HEK293T (cell line): Measurements from ENCODE around the gene ARX.

Experiments
- CTCF ChIA-PET: fragments of 350-600 bp; formaldehyde crosslinking; extraction: SDS; loops from one replicate; lab custom pipeline; 2021; ENCODE audit warnings: antibody characterized with exemption, inconsistent platforms; lab: Yijun Ruan, JAX
- POLR2A ChIA-PET: fragments of 350-600 bp; formaldehyde crosslinking; extraction: SDS; loops from one replicate; lab custom pipeline; 2020; ENCODE audit warnings: antibody characterized with exemption, inconsistent platforms; lab: Yijun Ruan, JAX
- DNase-seq: peaks from one replicate; pipeline ENCODE4 v3.0.0; 2012; ENCODE audit warnings: mixed read lengths; ENCODE audit errors: extremely low spot score
- ARNT ChIP-seq: fragments of 450-650 bp; IDR thresholded peaks from 2 replicates; pipeline ENCODE4 v1.6.1; 2017; ENCODE audit warnings: mild to moderate bottlenecking
- BHLHE40 ChIP-seq: fragments of 450-650 bp; IDR thresholded peaks from 2 replicates; pipeline ENCODE4 v1.6.1; 2016; ENCODE audit warnings: mild to moderate bottlenecking, moderate library complexity, borderline replicate concordance
- CTBP1 ChIP-seq: fragments of 450-650 bp; IDR thresholded peaks from 2 replicates; pipeline ENCODE4 v1.6.1; 2016; ENCODE audit warnings: borderline replicate concordance
- ELF4 ChIP-seq: fragments of 450-650 bp; IDR thresholded peaks from 2 replicates; pipeline ENCODE4 v1.6.1; 2017; ENCODE audit warnings: antibody characterized with exemption
- FOXA1 ChIP-seq: fragments of 450-650 bp; IDR thresholded peaks from 2 replicates; pipeline ENCODE4 v1.6.1; 2016; ENCODE audit warnings: mild to moderate bottlenecking
- FOXK2 ChIP-seq: fragments of 450-650 bp; IDR thresholded peaks from 2 replicates; pipeline ENCODE4 v1.6.1; 2016; ENCODE audit warnings: mild to moderate bottlenecking
- FOXM1 ChIP-seq: fragments of 450-650 bp; IDR thresholded peaks from 2 replicates; pipeline ENCODE4 v1.6.1; 2017; ENCODE audit warnings: mild to moderate bottlenecking, borderline replicate concordance
- HDGF ChIP-seq: fragments of 450-650 bp; IDR thresholded peaks from 2 replicates; pipeline ENCODE4 v1.6.1; 2017; ENCODE audit warnings: antibody characterized with exemption, borderline replicate concordance
- L3MBTL2 ChIP-seq: fragments of 450-650 bp; conservative IDR thresholded peaks from 2 replicates; pipeline ENCODE4 v1.6.1; 2016; ENCODE audit warnings: mild to moderate bottlenecking
- LEF1 ChIP-seq: fragments of 450-650 bp; IDR thresholded peaks from 2 replicates; pipeline ENCODE4 v1.6.1; 2017; ENCODE audit warnings: mild to moderate bottlenecking, borderline replicate concordance
- NFRKB ChIP-seq: fragments of 450-650 bp; IDR thresholded peaks from 2 replicates; pipeline ENCODE4 v1.6.1; 2016; ENCODE audit warnings: mild to moderate bottlenecking, moderate library complexity
- SP1 ChIP-seq: fragments of 450-650 bp; IDR thresholded peaks from 2 replicates; pipeline ENCODE4 v1.6.1; 2017
- SUZ12 ChIP-seq: fragments of 450-650 bp; IDR thresholded peaks from 2 replicates; pipeline ENCODE4 v1.6.1; 2016; ENCODE audit warnings: mild to moderate bottlenecking
- TARDBP ChIP-seq: fragments of 450-650 bp; IDR thresholded peaks from 2 replicates; pipeline ENCODE4 v1.6.1; 2016
- ZNF384 ChIP-seq: fragments of 450-650 bp; IDR thresholded peaks from 2 replicates; pipeline ENCODE4 v1.6.1; 2016
- TF ChIP-seq, protein P1 (sequence below): fragments of 450-650 bp; IDR thresholded peaks from 2 replicates; pipeline ENCODE4 v1.6.1; 2016

ARX gene

DNA sequence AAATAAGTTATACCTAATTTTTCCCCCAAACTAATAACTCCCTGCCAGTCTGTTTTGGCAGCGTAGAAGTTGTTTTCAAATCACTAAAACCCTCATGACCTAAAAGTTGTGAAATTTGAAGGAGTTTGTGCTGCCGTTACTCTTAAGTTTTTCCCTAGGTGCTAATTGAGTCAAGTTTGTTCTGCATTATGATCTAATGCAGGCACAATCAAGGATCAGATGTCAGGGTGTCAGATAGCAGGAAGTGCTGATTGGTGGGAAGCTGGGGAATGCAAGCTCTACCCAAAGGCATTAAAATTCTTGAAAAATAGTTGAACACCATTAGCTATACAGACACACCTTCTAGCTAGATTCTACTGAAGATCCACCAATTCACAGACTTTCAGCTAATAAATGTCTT, 51.9 kb downstream of the ARX start:
- CTCF ChIA-PET: no interaction called here
- TF ChIP-seq ELF4 (no peak), LEF1 (no peak), L3MBTL2 (no peak), ARNT (no peak), BHLHE40 (no peak), ZNF384 (no peak)
- POLR2A ChIA-PET: no interaction called here
- DNase-seq: no peak

DNA sequence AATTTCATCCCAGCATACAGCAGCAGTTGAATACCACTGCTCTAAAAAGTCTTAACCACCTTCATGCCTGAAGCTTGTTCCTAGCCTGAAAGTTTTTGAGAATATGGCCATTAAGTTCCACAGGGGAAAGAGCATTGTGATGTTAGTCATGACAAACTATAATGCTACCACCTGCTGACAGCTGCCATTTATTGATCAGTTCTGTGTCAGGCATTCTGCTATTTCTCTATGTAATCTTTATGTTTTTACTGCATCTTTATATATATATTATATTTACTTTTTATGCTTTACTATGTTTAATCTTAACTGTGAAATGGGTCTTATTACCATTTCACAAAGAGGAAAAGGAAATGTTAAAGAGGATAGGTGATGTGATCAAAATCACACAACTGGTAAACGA, 54.0 kb downstream of the ARX start:
- DNase-seq: no peak
- CTCF ChIA-PET: no interaction called here
- POLR2A ChIA-PET: interaction anchor here (0.7 kb wide), 1 partner anchor 22 kb away, joined by 3 read pairs; no protein-coding TSS in a partner anchor
- no peak for TF ChIP-seq SP1
- TF ChIP-seq FOXA1: no peak
- no peak for TF ChIP-seq FOXM1
- no peak for TF ChIP-seq NFRKB
- TF ChIP-seq FOXK2: no peak
- no peak for TF ChIP-seq ARNT
- TF ChIP-seq ZNF384: no peak
- TF ChIP-seq LEF1: no peak
- TF ChIP-seq L3MBTL2: no peak
- TF ChIP-seq, protein P1, sequence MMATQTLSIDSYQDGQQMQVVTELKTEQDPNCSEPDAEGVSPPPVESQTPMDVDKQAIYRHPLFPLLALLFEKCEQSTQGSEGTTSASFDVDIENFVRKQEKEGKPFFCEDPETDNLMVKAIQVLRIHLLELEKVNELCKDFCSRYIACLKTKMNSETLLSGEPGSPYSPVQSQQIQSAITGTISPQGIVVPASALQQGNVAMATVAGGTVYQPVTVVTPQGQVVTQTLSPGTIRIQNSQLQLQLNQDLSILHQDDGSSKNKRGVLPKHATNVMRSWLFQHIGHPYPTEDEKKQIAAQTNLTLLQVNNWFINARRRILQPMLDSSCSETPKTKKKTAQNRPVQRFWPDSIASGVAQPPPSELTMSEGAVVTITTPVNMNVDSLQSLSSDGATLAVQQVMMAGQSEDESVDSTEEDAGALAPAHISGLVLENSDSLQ: no peak
- TF ChIP-seq SUZ12: no peak
- TF ChIP-seq BHLHE40: no peak
- TF ChIP-seq ELF4: no peak

DNA sequence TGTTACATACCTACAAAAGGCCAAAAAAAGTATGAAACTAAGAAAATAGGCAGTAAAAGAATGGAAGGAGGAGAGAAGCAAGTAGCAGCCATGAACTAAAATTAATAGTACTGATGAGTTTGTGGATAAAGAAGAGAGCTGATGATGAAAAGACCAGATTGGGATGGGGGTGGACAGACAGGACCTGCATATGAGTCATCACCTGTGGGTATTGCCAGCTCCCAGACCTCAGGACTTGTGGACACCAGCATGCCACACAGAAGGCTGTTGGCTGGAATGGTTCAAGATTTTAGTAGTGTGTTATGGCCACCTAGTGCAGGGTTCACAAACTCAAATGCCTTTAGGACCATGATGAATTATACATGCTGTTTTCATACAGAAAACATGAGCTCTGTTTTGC, 58.9 kb downstream of the ARX start:
- no peak for TF ChIP-seq FOXA1
- no peak for TF ChIP-seq ZNF384
- TF ChIP-seq SUZ12: no peak
- TF ChIP-seq, protein P1: no peak
- TF ChIP-seq LEF1: no peak
- TF ChIP-seq CTBP1: no peak
- TF ChIP-seq BHLHE40: no peak
- no peak for TF ChIP-seq NFRKB
- no peak for TF ChIP-seq L3MBTL2
- ChIA-PET CTCF (no interaction called here), POLR2A (no interaction called here)
- DNase-seq: no peak

DNA sequence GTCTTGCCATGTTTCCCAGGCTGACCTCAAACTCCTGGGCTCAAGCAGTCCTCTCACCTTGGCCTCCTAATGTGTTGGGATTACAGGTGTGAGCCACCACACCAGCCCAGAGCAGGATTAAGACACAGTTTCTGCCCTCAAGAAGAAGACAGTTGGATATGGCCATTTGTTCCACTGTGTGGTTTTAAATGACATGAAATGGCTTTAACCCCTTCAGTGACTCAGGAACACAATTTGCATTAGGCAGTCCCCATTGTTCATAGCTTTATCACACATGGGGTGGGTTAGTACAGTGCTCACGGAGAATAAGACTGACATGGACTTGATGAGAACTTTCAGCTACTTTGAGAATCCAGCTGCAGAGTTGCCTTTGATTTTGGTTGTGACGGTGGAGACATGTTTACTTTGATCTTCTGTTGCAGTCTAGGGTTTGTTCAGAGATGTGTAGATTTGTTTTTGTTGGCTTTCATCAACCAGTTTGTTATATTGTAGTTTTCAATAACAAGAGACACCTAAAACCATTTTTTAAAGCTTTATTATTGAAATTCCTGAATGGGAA, 60.3 kb downstream of the ARX start:
- no peak for TF ChIP-seq ELF4
- TF ChIP-seq SUZ12: no peak
- TF ChIP-seq CTBP1: no peak
- no peak for TF ChIP-seq NFRKB
- no peak for TF ChIP-seq FOXA1
- TF ChIP-seq ZNF384: no peak
- TF ChIP-seq L3MBTL2: no peak
- no peak for TF ChIP-seq FOXM1
- TF ChIP-seq ARNT: no peak
- no peak for TF ChIP-seq FOXK2
- TF ChIP-seq, protein P1: no peak
- TF ChIP-seq BHLHE40: no peak
- no peak for TF ChIP-seq LEF1
- TF ChIP-seq HDGF: no peak
- ChIA-PET POLR2A (no interaction called here), CTCF (no interaction called here)
- DNase-seq: no peak

DNA sequence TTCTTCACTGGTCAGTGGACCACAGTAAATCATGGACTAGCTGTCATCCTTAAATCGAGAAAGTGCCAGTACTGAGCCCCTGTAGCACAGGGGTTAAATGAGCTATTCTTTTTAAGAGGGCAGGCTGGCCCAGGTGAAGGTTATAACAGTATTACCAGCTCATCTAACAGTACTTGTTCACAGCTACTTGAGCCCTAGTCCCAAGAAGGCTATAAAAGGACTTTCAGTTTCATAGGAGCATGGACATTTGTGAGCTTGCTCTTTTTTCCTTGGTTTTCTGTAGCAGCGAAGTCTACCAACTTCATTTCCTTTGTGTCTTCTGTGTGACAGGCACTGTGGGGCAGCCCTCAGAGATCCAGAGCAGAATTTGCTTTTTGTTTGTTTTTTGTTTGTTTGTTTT, 61.0 kb downstream of the ARX start:
- ChIA-PET CTCF (no interaction called here), POLR2A (no interaction called here)
- no peak for TF ChIP-seq BHLHE40
- no peak for TF ChIP-seq NFRKB
- TF ChIP-seq SP1: no peak
- TF ChIP-seq ZNF384: no peak
- TF ChIP-seq TARDBP: no peak
- no peak for DNase-seq
